ENCODE measurements around the gene FOXO1.

The FOXO1 gene

DNA sequence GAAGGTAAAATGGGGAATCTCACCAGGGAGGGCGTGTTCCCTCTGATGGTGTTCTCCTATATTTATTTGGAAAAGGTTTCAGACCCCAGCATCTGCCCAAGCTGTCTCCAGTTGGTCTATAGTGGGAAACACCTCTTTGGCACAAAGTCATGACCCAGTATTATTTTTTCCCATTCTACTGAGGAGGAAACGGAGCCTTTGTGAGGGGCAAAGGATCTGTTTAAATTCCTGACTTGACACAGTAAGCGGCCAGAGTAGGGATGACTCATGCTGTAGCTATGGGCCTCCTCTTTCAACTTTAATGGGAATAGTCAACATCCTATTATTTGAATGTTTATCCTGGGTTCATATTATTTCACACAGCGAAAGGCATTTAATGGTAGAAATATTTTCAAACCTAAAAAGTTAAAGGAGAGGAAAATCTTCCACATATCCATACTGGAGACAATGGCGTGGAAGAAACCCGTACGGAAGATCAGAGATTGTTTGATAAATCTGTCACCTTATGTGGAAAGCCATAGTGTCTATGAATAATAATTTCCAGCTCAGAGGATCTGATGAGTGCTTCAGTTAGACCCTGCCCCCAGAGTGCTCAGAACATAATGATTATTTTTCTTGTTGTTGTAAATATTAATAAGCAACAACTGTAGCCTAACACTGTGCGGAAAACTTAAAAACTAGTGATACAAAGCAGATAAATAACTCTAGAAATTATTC is 126.0 kb downstream of the FOXO1 start:
- DNase-seq (ENCODE audit: low read depth): no peak

GRCh38 chr13:40539576-40540327 is 126.7 kb downstream of the FOXO1 start:
- no peak for DNase-seq (ENCODE audit: low read depth)

DNA sequence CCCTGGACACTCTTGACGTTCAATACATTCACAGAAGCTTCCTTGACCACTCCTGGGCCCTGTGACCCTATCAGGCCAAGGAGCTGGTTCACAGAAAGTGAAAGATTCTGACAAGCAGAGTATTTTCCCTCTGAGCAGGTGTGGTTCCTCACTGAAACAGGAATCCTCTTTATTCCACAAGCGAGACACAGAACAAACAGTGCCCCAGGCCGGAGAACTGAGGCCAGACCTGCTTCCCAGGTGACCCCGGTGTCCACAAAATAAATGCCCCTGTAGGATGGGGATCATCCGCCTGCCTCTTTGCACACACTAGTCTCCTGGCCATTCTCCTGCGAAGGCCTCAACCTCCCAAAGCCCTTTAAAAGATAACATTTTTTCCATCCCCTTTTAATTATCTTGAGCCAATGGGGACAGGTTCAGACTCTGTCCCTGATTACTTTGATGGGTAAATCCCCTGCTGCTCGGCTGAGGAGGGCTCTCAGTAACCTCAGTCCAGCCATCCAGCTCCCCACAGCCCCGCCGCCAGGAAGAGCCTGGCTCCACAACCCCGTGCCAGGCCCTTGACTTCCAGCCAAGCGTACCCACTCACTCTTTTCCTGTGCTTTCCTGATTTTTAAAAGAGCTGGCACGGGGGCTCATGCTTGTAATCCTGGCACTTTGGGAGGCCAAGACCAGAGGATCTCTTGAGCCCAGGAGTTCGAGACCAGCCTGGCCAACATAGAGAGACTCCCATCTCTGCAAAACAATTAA is 129.1 kb downstream of the FOXO1 start:
- DNase-seq (ENCODE audit: low read depth): no peak

- no peak for DNase-seq (ENCODE audit: low read depth)
Observed at GRCh38 chr13:40536443-40537113, 129.9 kb downstream of the FOXO1 start.

GRCh38 chr13:40535345-40535836 is 131.1 kb downstream of the FOXO1 start:
- DNase-seq (ENCODE audit: low read depth): no peak

DNA sequence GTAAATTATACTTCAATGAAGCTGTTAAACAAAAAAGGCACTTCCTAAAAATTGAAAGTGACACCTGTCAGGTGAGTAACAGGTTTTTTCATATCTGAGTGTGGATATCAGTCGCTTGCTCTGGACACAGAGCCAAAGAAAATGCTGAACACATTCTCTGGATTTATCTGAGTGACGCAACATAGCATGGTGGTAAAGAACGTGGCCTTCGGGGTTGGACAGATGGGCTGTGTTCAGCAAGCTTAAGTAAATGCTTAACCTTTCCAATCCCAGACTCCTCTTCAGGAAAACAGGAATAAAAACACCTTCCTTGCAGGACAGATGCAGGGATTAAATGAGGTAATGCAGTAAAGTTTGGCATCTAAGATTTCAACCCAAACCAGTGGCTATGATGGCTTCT is 132.0 kb downstream of the FOXO1 start:
- DNase-seq (ENCODE audit: low read depth): no peak

DNA sequence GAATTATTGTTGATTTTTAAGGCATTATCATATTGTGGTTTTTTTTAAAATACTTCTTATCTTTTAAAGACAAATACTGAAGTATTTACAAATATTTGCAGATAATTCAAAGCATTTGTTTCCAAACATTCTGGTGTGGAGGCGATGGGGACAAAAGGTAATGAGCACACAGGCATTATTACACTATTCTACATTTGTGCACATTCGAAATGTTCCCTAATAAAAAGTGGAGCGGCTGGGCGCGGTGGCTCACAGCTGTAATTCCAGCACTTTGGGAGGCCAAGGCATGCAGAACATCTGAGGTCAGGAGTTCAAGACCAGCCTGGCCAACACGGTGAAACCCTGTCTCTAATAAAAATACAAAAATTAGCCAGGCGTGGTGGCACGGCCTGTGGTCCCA is 133.4 kb downstream of the FOXO1 start:
- no peak for DNase-seq (ENCODE audit: low read depth)

GRCh38 chr13:40530961-40531360 is 135.5 kb downstream of the FOXO1 start:
- no peak for DNase-seq (ENCODE audit: low read depth)

DNA sequence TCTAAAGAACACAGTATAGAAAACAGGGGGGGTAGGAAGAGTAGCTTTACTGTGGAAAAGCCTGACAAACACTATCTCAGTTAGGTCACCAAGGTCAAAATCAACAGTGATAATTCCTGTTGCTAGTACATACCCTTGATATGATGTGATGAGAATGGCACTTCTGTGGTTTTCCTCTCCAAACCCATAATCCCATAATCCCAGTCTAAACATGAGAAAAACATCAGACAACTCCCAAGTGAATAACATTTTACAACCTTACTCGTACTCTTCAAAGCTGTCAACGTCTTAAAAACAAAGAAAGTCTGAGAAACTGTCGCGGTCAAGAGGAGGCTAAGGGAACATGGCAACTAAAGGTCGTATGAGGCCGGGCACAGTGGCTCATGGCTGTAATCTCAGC is 137.6 kb downstream of the FOXO1 start:
- no peak for DNase-seq (ENCODE audit: low read depth)

GRCh38 chr13:40527914-40528313 is 138.5 kb downstream of the FOXO1 start:
- no peak for DNase-seq (ENCODE audit: low read depth)

GRCh38 chr13:40522282-40522681 is 144.2 kb downstream of the FOXO1 start:
- no peak for DNase-seq (ENCODE audit: low read depth)

DNA sequence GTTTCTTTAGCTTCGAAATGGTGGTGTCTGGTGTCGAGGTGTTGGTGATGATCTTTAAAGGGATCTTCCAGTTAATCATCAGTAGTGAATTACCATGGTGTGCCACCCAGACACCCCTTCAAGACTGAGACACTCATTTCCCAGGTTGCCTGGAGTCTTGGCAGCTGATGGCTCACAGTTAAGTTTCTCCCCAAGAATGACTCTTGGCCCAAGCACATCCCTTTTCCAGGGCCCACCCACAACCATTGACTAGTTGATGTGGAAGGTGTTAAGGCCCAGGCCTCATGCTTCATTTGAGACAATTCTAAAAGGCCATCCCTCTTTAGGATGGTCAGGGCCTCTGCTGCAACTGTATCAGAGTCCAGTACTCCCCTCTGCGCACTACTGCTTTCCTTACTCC is 145.5 kb downstream of the FOXO1 start:
- no peak for DNase-seq (ENCODE audit: low read depth)

DNA sequence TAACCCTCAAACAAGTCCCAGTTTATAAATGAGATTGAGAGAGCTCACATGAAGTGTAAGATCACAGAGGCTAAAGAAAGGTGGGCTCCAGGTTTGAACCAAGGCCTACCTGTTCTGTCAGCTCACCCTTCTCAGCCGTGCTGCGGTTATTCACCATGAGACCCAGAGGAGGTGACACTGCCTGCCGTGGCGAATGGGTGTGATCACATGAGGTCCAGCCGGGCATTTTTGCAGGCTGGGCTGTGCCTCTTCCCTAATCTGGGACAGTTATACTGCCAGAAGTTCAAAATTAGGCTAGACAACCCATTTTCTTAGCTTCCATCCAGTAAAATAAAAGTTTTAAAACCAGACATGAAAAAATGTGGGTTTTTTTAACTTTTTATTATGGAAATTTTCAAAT is 146.8 kb downstream of the FOXO1 start:
- DNase-seq (ENCODE audit: low read depth): no peak

GRCh38 chr13:40518481-40518882 is 148.0 kb downstream of the FOXO1 start:
- no peak for DNase-seq (ENCODE audit: low read depth)

GRCh38 chr13:40517486-40518480 is 148.7 kb downstream of the FOXO1 start:
- no peak for DNase-seq (ENCODE audit: low read depth)

GRCh38 chr13:40515702-40516101 is 150.7 kb downstream of the FOXO1 start:
- no peak for DNase-seq (ENCODE audit: low read depth)

DNA sequence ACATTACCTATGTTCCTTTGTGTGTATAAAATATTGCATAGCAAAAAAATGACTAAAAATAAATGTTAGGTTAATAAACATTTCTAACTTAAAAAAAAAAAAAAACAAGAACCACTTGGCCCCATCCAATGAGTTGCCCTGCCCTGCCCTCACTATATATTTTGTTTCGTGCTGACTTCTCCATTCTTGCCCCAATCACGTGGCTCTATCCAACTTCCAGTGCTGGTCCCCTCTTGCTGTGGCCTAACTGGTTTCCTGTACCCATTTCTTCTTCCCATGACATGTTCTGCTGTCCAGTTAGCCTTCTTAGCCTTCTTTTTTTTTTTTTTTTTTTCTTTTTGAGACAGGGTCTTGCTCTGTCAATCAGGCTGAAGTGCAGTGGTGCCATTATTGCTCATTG is 151.6 kb downstream of the FOXO1 start:
- no peak for DNase-seq (ENCODE audit: low read depth)

GRCh38 chr13:40509876-40510275 is 156.6 kb downstream of the FOXO1 start:
- DNase-seq (ENCODE audit: low read depth): no peak

GRCh38 chr13:40508767-40509342 is 157.6 kb downstream of the FOXO1 start:
- DNase-seq (ENCODE audit: low read depth): no peak

DNA sequence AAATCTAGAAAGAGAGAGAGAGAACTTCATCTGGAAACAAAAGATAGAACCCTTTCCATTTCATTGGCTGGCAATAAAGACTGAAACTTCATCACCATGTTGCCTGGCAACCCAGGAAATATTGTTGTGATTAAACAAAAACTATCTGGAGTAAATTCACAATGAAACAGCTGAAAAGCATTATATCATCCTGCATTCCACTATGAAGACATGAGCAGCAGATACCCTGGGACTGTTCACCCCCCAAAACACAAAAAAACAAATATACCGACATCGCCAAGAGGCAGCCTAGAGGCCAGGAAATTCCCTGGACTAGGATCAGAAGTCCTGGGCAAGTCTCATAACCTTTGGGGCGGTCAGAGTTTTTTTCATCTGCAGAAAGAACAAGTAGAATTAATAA is 158.3 kb downstream of the FOXO1 start:
- no peak for DNase-seq (ENCODE audit: low read depth)

Data from stimulated activated CD8-positive, alpha-beta memory T cell treated with anti-CD3 and anti-CD28 coated beads, Interleukin-12 subunit alpha, Interleukin-12 subunit beta, amount 100 ng/mL, for 1 hour (primary cell).